Right kidney (tissue), 9 donors: ENCODE results near the gene RARS2.
"Not testable (repeated sequence)": the region's sequence is repeated elsewhere in the genome, so short reads cannot be mapped to it uniquely, and the experiment has no call there.

Experiments used
- DNase-seq: peaks from one replicate; pipeline ENCODE4 v3.0.0-alpha.2; 2016
- long read RNA-seq, 8 donors: transcript quantifications; one replicate each; lab custom pipeline, GENCODE V29; 2026

Gene RARS2, protein sequence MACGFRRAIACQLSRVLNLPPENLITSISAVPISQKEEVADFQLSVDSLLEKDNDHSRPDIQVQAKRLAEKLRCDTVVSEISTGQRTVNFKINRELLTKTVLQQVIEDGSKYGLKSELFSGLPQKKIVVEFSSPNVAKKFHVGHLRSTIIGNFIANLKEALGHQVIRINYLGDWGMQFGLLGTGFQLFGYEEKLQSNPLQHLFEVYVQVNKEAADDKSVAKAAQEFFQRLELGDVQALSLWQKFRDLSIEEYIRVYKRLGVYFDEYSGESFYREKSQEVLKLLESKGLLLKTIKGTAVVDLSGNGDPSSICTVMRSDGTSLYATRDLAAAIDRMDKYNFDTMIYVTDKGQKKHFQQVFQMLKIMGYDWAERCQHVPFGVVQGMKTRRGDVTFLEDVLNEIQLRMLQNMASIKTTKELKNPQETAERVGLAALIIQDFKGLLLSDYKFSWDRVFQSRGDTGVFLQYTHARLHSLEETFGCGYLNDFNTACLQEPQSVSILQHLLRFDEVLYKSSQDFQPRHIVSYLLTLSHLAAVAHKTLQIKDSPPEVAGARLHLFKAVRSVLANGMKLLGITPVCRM
- long read RNA-seq, donor 1, transcript RARS2-201 (20 exons, 1,818 nt): major isoform, 6 of 17 reads
- long read RNA-seq, donor 1, partial matches to known transcripts: 5 of 17 reads
- long read RNA-seq, donor 1, other reads (novel, unspliced or antisense): 6 of 17 reads
- long read RNA-seq, donor 2, partial matches to known transcripts: 7 of 10 reads
- long read RNA-seq, donor 2, other reads (novel, unspliced or antisense): 0 of 10 reads
- long read RNA-seq, donor 3, partial matches to known transcripts: 0 of 6 reads
- long read RNA-seq, donor 3, other reads (novel, unspliced or antisense): 5 of 6 reads
- long read RNA-seq, donor 4, transcript RARS2-201 (20 exons, 1,818 nt): major isoform, 5 of 12 reads
- long read RNA-seq, donor 4, partial matches to known transcripts: 6 of 12 reads
- long read RNA-seq, donor 4, other reads (novel, unspliced or antisense): 0 of 12 reads
- long read RNA-seq, donor 5, partial matches to known transcripts: 7 of 9 reads
- long read RNA-seq, donor 5, other reads (novel, unspliced or antisense): 0 of 9 reads
- long read RNA-seq, donor 6, partial matches to known transcripts: 5 of 6 reads
- long read RNA-seq, donor 6, other reads (novel, unspliced or antisense): 0 of 6 reads
- long read RNA-seq, donor 7, transcript RARS2-201 (20 exons, 1,818 nt): major isoform, 6 of 24 reads
- long read RNA-seq, donor 7, partial matches to known transcripts: 18 of 24 reads
- long read RNA-seq, donor 7, other reads (novel, unspliced or antisense): 0 of 24 reads
- long read RNA-seq, donor 8, partial matches to known transcripts: 0 of 1 reads
- long read RNA-seq, donor 8, other reads (novel, unspliced or antisense): 0 of 1 reads

DNA sequence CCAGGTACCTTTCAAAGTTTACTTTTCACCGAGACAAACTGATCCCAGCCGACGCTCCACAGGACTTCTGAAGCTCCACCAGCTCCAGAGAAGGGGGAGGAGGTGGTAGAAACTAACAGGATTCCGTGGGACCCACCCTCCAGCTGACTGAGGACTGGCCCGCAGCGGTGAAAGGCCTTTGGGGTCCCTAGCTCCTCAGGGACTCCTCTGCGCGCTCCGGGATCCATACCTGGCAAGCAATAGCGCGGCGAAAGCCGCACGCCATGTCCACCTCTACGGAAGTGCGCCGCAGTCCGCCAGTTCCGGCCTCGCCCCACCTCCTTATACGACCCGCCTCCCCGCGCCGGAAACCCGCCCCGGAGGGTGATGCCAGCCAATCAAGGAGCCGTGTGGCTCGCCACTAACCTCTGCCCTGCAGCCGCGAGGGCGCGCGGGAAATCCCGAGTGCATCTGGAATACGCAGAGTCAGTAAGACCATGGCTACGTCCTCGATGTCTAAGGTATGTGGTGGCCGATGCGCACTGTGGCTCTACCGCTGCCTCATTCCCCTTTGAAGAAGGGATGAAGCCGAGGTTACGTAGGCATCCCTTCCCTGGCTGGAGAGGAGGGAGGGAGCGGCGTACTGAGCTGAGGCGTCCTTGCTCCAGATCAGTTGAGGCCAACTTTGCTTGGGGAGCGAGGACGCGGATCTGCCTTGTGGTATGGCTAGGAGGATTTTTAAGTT, at the start of gene RARS2, which contains the start of gene ORC3:
TSS of gene RARS2 (minus strand) at position 295 of the 724 bp plus-strand sequence. CDS start at position 265, 30 bp downstream.
TSS of gene ORC3 (plus strand) at position 443 of the 724 bp plus-strand sequence. CDS start at position 477, 34 bp downstream.
- DNase-seq: peak; percentile 87

DNA sequence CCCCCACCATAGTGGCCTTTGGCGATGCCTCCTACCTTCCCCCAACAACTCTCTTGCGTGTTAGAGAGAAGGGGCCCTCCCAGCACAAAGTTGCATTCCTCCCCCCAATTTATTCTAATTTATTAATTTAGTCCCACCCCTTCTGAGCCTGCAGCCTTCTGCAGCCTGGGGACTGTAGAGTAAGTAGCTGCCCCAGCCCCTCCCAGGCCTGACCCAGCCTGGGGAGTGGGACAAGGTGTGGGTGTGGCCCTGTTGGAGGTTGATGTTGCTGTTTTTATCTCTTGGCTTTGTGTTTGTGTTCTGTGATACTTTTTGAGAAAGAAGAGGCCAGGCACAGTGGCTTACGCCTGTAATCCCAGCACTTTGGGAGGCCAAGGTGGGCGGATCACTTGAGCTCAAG, 49.6 kb upstream of the RARS2 start:
- DNase-seq: no peak

DNA sequence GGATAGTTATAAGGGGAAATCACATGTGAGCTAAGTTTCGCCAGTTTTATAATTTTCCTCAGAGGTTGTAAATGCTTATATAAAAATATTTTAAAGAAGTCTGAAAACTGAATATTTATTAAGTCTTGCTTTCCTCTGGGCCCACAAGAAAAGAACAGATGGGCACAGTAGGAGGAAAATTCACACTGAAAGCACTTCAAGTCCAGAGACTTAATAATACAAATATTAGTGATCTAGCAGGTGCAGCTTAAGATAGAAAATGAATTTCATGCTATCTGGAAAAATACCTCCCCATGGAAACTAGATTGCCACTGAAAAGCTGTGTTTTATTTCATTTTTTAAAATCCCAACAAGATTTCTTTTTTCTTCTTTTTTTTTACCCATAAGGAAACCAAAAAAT, 47.3 kb upstream of the RARS2 start:
- no peak for DNase-seq

DNA sequence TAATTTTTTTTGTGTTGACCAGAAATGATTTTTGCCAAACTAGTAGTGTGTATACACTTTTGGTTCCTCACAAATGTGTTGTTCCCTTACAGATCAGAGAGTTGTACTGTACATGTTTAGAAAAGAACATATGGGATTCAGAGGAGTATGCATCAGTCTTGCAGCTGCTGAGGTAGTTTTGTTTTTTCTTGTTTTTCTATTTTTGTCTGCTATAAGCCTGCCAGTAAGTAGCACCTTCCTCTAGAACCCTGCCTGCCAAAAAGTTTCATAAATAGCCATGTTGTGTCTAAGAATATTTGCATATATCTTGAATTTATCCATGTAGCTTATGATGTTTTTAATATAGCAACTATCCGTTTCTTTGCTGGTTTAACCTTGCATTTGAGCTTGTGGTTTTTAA, 46.5 kb upstream of the RARS2 start:
- DNase-seq: no peak

DNA sequence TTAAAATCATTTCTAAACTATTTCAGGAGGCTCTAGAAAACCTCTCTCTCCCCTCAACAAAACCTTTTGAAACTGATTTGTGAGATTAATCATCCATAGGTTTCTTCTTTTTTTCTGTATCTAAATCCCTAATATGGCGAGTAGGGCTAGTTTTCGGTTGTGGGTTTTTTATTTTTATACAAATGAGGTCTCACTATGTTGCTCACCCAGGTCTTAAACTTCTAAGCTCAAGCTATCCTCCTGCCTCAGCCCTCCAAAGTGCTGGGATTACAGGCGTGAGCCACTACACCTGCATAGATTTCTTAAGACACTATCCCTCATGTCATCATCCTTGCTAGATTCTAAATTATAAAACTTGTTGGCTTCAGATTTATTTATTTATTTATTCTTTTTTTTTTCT, 44.1 kb upstream of the RARS2 start:
- no peak for DNase-seq

DNA sequence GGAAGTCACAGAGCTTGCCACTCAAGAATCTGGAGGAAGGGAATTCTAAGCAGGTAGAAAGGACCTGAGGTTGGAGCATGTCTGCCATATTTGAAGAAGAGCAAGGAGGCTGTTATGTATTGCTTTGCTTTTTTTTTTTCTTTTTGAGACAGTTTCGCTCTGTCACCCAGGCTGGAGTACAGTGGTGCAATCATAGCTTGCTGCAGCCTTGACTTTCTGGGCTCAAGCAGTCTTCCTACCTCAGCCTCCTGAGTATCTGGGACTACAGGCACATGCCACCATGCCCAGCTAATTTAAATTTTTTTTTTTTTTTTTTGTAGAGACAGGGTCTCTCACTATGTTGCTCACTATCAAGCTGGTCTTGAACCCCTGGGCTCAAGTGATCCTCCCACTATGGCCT, 41.0 kb upstream of the RARS2 start:
- DNase-seq: no peak

DNA sequence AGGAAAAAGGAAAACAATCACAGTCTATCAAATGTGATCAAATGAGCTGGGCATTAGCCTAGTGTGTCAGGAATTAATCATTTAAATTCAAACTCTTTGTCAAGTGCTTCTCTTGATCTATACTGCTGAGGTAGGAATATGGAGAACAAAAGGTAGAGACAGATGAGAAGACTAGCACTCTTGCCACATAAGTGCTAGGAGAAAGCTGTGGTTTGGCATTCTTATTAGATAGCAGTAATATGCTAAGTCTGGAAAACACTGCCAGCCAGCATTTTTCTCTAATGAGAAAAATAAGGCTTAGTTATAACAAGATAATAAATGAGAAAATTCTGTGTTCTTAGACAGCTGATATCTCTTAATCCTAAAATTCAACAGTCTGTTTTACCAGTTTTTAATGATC, 39.1 kb upstream of the RARS2 start:
- no peak for DNase-seq

DNA sequence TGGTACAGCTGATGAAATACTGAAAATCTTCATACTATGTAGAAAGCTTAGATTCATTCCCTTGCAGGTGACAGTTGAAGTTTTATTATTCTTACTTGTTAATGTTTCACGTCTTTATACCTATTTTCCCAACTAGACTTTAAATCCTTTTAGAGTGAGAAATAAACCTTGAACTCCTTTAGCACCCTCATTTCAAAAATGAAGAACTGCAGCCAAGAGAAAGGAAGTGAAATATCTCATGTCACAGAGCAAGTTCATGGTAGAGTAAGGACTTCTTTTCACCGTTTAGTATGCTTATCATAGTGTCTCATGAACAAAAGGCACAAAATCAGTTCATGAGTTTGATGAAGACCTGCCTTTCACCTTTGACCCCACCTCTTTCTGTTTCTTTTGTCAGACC, 38.6 kb upstream of the RARS2 start:
- DNase-seq: no peak

DNA sequence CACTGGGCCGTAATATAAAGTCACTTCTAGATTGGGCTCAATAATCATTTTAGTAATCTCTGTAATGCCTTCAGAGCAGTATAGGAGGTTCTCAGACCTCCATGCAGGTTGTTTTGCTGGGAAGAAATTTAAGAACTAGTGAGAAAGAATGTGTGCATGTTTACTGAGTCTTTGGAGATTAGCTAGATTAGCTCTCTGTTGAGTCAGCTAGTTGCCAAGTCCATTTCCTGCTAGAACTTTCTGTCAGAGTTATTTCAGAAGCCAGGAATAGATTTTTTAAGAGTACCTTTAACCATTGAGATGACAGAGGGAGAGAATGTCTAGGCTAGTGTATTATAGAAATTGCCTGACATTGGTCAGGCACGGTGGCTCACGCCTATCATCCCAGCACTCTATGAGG, 33.5 kb upstream of the RARS2 start:
- DNase-seq: no peak

DNA sequence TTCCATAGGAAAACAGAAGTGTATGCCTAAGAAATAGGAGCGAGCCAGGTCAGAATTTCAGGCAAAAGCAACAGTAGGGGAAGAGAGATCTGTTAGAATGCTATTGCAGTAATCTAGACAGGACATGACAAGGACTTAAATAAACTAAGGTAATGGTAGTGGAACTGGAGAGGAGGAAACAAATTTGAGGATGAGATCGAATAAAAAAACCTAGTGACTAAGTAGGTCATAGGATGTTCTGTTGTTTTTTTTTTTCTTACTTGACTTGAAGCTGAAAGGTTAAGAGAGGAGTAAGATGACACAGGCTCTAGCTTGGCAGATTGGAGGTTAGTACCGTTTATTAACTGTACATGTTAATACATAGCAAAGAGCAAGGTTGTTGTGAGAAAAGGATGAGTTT, 28.7 kb upstream of the RARS2 start:
- DNase-seq: no peak

DNA sequence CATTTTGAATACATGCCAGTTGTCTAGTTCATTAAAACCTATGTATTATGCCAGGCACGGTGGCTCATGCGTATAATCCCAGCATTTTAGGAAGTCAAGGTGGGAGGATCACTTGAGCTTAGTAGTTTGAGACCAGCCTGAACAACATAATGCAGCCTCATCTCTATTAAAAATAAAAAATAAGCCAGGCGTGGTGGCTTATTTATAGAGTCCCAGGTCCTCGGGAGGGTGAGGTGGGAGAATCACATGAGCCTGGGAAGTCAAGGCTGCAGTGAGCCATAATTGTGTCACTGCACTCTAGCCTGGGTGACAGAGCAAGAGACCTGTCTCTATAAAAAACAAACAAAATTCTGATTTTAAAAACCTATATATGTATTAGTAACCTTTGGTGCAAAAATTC, 27.6 kb upstream of the RARS2 start:
- no peak for DNase-seq

DNA sequence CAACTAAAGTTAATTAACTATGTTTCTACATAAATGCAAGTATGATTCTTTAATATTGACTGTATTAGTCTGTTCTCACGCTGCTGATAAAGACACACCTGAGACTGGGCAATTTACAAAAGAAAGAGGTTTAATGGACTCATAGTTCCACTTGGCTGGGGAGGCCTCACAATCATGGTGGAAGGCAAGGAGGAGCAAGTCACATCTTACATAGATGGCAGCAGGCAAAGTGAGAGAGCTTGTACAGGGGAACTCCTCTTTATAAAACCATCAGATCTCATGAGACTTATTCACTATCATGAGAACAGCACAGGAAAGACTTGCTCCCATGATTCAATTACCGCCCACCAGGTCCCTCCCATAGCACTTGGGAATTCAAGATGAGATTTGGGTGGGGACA, 23.2 kb upstream of the RARS2 start:
- DNase-seq: not testable (repeated sequence)

DNA sequence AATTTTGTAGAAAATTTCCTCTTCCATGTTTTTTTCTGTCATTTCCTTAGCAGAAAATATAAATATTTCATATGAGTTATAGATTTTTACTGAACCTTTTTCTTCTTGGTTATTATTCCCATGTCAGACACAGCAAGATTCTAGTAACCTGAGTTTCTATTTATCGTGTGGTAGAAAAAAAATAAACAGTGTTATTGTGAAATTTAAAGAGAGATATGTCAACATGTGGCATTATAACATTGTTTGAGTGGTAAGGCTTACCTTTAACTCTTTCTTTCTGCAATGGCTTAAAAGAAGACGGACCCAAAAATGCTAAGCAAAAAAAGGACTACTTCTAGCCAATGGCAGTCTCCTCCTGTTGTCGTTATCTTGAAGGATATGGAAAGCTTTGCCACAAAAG, 19.0 kb upstream of the RARS2 start:
- no peak for DNase-seq

DNA sequence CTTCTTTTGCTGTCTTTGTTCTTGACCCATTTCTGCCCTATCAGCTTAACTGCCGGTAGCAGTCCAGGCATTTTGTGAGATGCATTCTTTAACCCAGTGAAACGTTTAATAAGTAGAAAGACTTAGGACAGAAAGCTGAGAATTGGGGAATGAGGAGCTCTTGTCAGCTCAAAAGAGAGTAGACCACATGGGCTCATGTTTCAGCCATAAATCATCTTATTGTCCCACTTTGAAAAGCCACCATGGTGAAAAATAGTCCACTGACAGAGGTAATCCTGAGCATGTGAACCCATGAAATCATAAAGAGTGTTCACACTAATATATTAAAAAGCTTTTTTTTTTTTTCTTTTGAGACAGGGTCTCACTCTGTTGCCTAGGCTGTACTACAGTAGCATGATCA, 16.4 kb upstream of the RARS2 start:
- no peak for DNase-seq

DNA sequence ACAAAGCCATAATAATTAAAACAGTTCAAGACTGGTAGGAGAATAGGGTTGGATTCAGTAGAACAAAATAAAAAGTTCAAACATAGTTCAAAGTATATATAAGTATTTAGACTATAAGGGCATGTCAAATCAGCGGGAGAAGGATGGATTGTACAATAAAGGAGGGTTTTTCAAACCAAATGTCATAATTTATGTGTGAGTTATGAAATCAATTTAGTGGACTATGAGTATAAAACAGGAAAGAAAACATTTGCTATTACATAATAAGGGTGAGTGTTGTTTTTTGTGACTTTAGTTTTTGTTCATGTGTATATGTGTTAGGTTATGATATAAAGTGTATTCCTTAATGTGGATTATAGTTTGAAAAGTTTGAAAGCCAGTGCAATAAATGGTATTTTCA, 10.8 kb upstream of the RARS2 start:
- DNase-seq: no peak

DNA sequence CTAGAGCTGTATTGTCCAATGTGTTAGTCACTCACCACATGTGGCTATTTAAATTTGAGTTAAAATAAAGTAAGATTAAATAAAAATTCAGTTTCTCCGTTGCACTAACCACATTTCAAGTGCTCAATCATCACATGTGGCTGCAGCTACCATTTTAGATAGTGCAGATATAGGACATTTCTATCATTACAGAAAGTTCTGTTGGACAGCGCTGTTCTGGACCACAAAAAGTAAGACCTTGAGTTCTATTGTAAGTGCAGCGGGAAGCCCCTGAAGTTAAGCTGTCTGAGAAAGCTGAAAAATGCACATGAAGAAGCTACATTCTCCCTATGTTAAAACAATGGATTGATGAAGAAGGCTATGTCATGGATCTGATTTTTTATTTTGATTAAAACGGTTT, 1.2 kb upstream of the RARS2 start:
- no peak for DNase-seq

DNA sequence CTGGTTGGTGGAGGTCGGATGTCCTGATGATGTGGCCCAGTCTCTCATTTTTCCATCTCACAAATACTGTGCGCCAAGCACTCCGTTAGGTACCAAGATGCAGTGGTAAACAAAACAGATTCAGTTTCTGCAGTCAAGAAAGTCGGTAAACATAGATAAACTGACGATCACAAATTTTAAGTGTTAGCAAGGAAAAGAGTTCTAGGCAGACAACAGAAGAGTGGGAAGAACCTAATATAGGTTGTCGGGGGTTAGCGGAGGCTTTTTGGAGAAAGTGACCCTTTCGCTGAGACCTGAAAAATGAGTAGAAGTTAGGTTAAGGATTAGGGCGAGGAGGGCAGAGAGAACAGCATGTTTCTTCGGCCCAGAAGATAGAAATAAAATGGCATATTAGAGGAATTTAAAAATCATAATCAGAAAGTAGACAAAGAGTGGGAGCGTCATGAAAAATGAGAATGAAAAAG, 662 bp upstream of the RARS2 start:
- DNase-seq: no peak

DNA sequence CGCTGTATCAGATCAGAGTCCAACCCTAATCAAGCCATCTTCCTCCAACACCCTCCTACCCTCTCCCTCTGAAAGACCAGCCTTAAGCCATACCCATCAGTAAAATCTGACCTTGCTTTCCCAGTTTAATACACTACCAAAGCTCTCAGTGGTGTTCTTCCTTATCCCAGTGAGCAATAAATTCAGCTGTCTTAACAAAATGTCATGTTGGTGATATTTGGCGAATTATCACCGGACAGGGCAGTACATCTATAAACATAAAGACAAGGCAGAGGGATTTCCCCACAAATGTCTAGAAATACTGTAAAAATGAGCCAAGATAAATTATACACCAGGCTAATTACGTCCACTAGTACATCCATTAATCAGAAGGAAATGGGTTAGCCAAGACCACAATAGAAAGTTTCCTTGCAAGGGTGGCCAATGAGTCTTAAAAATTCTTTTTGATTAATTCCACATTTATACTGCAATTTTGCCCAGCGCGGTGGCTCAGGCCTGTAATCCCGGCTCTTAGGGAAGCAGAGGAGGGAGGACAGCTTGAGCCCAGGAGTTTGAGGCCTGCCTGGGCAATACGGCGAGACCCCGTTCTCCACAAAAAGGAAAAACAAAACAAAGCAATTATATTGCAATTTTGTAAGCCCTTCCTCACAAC, 905 bp downstream of the RARS2 start:
- peak; percentile 22 for DNase-seq

DNA sequence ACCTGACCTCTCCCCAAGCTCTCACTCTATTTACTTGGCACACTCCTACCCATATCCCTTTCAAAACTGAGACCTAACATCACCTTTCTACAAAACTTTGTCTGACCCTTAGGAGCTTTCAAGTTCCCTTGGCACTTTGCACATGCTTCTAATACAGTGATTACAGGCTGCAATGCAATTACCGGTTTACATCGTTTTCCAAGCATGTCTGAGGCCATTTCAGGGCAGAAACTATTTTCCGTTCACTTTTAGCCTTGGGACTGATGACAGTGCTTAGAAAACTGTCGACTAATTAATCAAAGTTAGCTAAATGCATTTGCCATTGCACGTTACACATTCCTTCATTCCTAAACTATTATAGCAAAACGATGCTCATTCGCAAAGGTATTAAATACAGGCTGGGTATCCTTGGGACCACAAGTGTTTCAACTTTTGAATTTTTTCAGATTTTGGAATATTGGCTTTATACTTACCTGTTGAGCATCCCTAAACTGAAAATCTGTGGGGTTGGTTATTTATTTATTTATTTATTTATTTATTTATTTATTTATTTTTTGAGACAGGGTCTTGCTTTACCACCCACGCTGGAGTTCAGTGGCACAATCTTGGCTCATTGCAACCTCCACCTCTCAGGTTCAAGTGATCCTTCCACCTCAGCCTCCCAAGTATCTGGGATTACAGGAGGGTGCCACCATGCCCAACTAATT, 3.3 kb downstream of the RARS2 start:
- DNase-seq: no peak

DNA sequence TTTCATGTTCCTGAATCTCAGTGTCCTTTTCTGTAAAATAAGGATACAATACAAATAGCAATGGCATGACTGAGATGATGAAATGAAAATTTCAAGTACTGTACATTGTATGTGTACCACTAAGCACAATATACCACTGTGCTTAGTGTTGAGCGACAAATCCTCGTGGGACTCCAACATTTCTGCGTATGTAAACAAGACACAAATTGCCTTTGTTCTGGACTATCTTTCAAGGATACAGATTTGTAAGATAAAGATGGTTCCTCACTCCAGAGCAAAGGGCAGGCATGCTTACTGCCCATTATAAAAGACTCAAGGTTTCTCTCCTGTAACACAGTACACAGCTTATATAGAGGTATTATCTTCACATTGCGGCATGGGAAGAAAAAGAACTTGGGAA, 6.0 kb downstream of the RARS2 start:
- no peak for DNase-seq
